CD4-positive, alpha-beta T cell (primary cell): ENCODE results near the gene LIPG. TPM values are rescaled to one million over a fixed set of nuclear protein-coding genes. Genes with fewer than 3 reads are reported as not detected.

Experiments used
- ATAC-seq: fragments of 200-7000 bp; cut with Tn5 transposase; one replicate; pipeline ENCODE4 v1.10.0; 2022; ENCODE audit warnings: mild to moderate bottlenecking; ENCODE audit not compliant: poor library complexity
- CTCF ChIA-PET: fragments of 350-600 bp; sonication (Branson Sonifier 250); formaldehyde crosslinking; loops from one replicate; lab custom pipeline; 2021; ENCODE audit warnings: antibody characterized with exemption, inconsistent platforms; lab: Charles Lee
- POLR2A ChIA-PET: fragments of 350-600 bp; sonication (Branson Sonifier 250); formaldehyde crosslinking; loops from one replicate; lab custom pipeline; 2021; ENCODE audit warnings: antibody characterized with exemption, inconsistent platforms; lab: Charles Lee
- DNase-seq, 14 experiments: peaks; one replicate each; pipeline ENCODE4 v3.0.0-alpha.2; 2013 to 2020; ENCODE audit warnings: mixed read lengths in 2 of 14
- H3K27ac ChIP-seq, 2 donors: one replicate each; pipeline versions ENCODE4 v1.5.1 to v1.7.0; 2013; ENCODE audit warnings: low read length in 2 of 2, low read depth in 1 of 2, mild to moderate bottlenecking in 1 of 2
- H3K27me3 ChIP-seq, 2 experiments: 1 replicate in 1 of 2; 2 replicates in 1 of 2; pipeline versions ENCODE4 v1.6.1 to v1.7.0; 2013; ENCODE audit warnings: low read length in 2 of 2, control low read depth in 1 of 2, mild to moderate bottlenecking in 1 of 2, moderate library complexity in 1 of 2; ENCODE audit not compliant: insufficient read depth in 2 of 2, control insufficient read depth in 1 of 2
- H3K36me3 ChIP-seq: one replicate; pipeline ENCODE4 v1.6.1; 2013; ENCODE audit warnings: low read length, control low read depth; ENCODE audit not compliant: insufficient read depth
- H3K4me1 ChIP-seq: one replicate; pipeline ENCODE4 v1.6.1; 2013; ENCODE audit warnings: low read length, control low read depth; ENCODE audit not compliant: insufficient read depth
- H3K4me3 ChIP-seq: one replicate; pipeline ENCODE4 v1.5.1; 2013; ENCODE audit warnings: mild to moderate bottlenecking, low read length, moderate library complexity
- H3K9me3 ChIP-seq, 2 experiments: 1 replicate in 1 of 2; 2 replicates in 1 of 2; pipeline versions ENCODE4 v1.6.1 to v1.7.0; 2013; ENCODE audit warnings: low read length in 2 of 2, mild to moderate bottlenecking in 2 of 2, control low read depth in 1 of 2, moderate library complexity in 1 of 2; ENCODE audit not compliant: control insufficient read depth in 1 of 2, insufficient read depth in 1 of 2
- H3K27ac Mint-ChIP-seq: one replicate; pipeline ENCODE4 v1.8.0; 2020; ENCODE audit warnings: mixed read lengths
- H3K27me3 Mint-ChIP-seq: one replicate; pipeline ENCODE4 v1.8.0; 2021; ENCODE audit warnings: mixed read lengths
- H3K36me3 Mint-ChIP-seq: one replicate; pipeline ENCODE4 v1.8.0; 2021; ENCODE audit warnings: low read depth, mixed read lengths
- H3K4me1 Mint-ChIP-seq: one replicate; pipeline ENCODE4 v1.8.0; 2021; ENCODE audit warnings: low read depth, mixed read lengths
- H3K4me3 Mint-ChIP-seq: one replicate; pipeline ENCODE4 v1.8.0; 2020; ENCODE audit warnings: mild to moderate bottlenecking, mixed read lengths
- H3K9me3 Mint-ChIP-seq: one replicate; pipeline ENCODE4 v1.8.0; 2020; ENCODE audit warnings: mixed read lengths
- intact Hi-C, 2 experiments: fragments of 100-400 bp; cut with DNase I in 1 of 2; cut with micrococcal nuclease in 1 of 2; formaldehyde crosslinking; loops; one replicate each; pipeline versions ENCODE4 v1.15.1 to v1.9.0; 2023 to 2025; cut with DNase I, micrococcal nuclease
- total RNA-seq, 174 experiments: library from RNA in 2 of 174; stranded (reverse) in 2 of 174; gene quantifications; one replicate each; pipeline ENCODE4 v1.2.3 and lab custom pipeline; 2021 to 2026
- TF ChIP-seq, protein P1 (sequence below): fragments of 200-600 bp; IDR thresholded peaks from one replicate; pipeline ENCODE4 v1.8.0; 2022; ENCODE audit warnings: antibody characterized with exemption, mild to moderate bottlenecking

LIPG gene
- total RNA-seq, 2 experiments from 2014 or later = not detected

DNA sequence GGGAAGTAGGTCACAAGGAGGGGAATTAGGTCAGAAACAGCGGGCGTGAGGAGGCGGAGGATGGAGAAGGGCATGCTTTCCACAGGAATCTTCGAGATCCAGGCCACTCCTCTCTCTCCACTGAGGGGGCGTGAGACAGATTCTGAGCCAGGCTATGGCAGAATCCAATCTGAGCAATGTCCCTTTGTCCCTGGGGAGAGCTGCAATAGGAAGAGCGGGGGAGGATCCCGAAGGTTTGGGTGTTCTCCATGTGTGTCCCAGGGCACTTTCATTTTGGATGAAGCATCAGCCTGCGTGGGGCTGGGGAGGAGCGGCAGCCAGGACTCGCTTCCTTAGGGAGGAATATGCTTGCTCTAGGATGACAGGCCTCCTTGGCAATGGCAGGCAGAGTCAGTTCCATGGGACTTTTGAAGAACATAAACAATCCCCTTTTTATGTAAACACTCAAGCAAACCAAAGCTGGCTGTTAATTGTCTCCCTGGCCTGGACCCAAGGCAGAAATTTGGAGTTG is 84.0 kb downstream of the LIPG start:
- H3K4me1 Mint-ChIP-seq = no peaks in the 10 kb centered on the region
- no peak overlapping the region for H3K27ac Mint-ChIP-seq
- H3K27me3 Mint-ChIP-seq = peaks cover 7% of the 10 kb centered on the region
- no peaks in the 10 kb centered on the region for H3K9me3 Mint-ChIP-seq
- POLR2A ChIA-PET = no interaction called here
- DNase-seq = no peak
- no peaks in the 10 kb centered on the region for H3K36me3 Mint-ChIP-seq
- Histone ChIP-seq H3K27ac (no peak overlapping the region), H3K4me1 (no peaks in the 10 kb centered on the region), H3K9me3 (no peaks in the 10 kb centered on the region), H3K36me3 (no peaks in the 10 kb centered on the region), H3K4me3 (no peak overlapping the region), H3K27me3 (no peaks in the 10 kb centered on the region)
- CTCF ChIA-PET = no interaction called here
- H3K4me3 Mint-ChIP-seq = no peak overlapping the region
- TF ChIP-seq, protein P1, sequence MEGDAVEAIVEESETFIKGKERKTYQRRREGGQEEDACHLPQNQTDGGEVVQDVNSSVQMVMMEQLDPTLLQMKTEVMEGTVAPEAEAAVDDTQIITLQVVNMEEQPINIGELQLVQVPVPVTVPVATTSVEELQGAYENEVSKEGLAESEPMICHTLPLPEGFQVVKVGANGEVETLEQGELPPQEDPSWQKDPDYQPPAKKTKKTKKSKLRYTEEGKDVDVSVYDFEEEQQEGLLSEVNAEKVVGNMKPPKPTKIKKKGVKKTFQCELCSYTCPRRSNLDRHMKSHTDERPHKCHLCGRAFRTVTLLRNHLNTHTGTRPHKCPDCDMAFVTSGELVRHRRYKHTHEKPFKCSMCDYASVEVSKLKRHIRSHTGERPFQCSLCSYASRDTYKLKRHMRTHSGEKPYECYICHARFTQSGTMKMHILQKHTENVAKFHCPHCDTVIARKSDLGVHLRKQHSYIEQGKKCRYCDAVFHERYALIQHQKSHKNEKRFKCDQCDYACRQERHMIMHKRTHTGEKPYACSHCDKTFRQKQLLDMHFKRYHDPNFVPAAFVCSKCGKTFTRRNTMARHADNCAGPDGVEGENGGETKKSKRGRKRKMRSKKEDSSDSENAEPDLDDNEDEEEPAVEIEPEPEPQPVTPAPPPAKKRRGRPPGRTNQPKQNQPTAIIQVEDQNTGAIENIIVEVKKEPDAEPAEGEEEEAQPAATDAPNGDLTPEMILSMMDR = no peak
- ATAC-seq = no peak
- intact Hi-C loops = no loop called here

DNA sequence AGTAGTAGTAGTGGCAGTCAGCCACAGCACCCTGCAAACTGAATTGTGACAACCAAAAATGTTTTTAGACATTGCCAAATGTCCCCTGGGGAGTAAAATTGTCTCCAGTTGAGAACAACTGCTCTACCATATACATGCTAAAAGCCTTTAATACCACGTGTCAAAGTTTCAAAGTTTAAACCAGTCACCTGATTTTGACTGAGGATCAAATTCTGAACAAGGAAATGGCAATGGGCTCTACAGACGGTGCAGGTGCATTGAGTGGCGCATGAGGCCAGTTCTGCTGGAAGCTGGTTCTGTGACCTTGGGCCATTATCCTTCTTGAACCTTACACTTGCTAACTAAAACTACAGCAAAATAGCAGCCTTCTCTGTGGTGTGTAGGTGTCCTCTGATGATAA is 85.0 kb downstream of the LIPG start:
- CTCF ChIA-PET = no interaction called here
- no peak overlapping the region for H3K27ac Mint-ChIP-seq
- TF ChIP-seq, protein P1 = no peak
- Histone ChIP-seq H3K9me3 (no peaks in the 10 kb centered on the region), H3K4me3 (no peak overlapping the region), H3K27ac (no peak overlapping the region), H3K27me3 (no peaks in the 10 kb centered on the region), H3K36me3 (no peaks in the 10 kb centered on the region), H3K4me1 (no peaks in the 10 kb centered on the region)
- intact Hi-C loops = no loop called here
- H3K36me3 Mint-ChIP-seq = no peaks in the 10 kb centered on the region
- POLR2A ChIA-PET = no interaction called here
- no peaks in the 10 kb centered on the region for H3K27me3 Mint-ChIP-seq
- no peak for DNase-seq
- H3K9me3 Mint-ChIP-seq = no peaks in the 10 kb centered on the region
- no peak for ATAC-seq
- no peak overlapping the region for H3K4me3 Mint-ChIP-seq
- no peaks in the 10 kb centered on the region for H3K4me1 Mint-ChIP-seq

DNA sequence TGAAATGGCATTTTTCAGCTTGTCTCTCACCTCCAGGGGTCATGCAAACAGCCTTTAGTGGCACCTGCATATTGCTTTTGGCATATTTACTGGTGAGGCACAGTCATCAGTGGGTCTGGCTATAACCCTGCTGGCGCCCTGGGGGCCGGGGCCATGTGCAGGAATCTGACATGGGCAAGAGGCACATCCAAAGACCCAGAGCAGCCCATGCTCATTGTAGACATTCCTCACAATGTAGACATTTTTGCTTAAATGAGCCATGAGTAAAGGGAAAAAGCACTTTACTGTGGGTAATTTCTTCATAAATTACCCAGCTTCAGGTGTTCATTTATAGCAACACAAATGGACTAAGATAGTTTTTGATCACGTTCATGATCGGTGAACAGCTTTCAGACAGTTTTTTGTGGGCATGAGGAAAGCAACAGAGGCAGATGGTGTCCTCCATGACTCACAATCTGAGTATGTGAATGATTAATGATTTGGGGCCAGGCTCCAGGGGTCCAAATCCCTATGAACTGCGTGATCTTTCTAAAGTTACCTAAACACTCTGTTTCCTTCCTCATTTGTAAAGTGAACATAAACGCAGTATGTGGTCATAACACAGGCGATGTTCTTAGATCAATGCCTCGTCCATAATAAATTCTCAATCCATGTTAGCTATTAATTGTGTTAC is 85.8 kb downstream of the LIPG start:
- Histone ChIP-seq H3K9me3 (no peaks in the 10 kb centered on the region), H3K36me3 (no peaks in the 10 kb centered on the region), H3K27me3 (no peaks in the 10 kb centered on the region), H3K4me3 (no peak overlapping the region), H3K4me1 (no peaks in the 10 kb centered on the region), H3K27ac (no peak overlapping the region)
- Mint-ChIP-seq H3K4me1 (no peaks in the 10 kb centered on the region), H3K27me3 (no peaks in the 10 kb centered on the region), H3K9me3 (no peaks in the 10 kb centered on the region), H3K4me3 (no peak overlapping the region), H3K36me3 (no peaks in the 10 kb centered on the region), H3K27ac (no peak overlapping the region)
- POLR2A ChIA-PET = no interaction called here
- TF ChIP-seq, protein P1 = no peak
- no peak for DNase-seq
- intact Hi-C loops = no loop called here
- no peak for ATAC-seq
- CTCF ChIA-PET = no interaction called here
